IMR-90 (cell line): ENCODE results near the gene NAT14. TPM values are rescaled to one million over a fixed set of nuclear protein-coding genes. Genes with fewer than 3 reads are reported as not detected.

Experiments used
- ATAC-seq: fragments of 200-7000 bp; cut with Tn5 transposase; 2 replicates; pipeline ENCODE4 v1.9.1; 2020; ENCODE audit warnings: low read depth, mild to moderate bottlenecking, moderate library complexity
- BruUV-seq: library from RNA; stranded (reverse); fragments of 400-500 nt; replicated peaks from 2 replicates; lab custom pipeline; 2021; lab: Mats Ljungman, UMichigan
- CTCF ChIA-PET: fragments of 300-600 bp; formaldehyde crosslinking; extraction: SDS; loops from one replicate; lab custom pipeline; 2021; ENCODE audit warnings: antibody characterized with exemption; lab: Yijun Ruan, JAX
- POLR2A ChIA-PET: fragments of 300-600 bp; sonication (Branson Sonifier 250); formaldehyde crosslinking; loops from one replicate; lab custom pipeline; 2022; ENCODE audit warnings: antibody characterized with exemption; ENCODE audit not compliant: unreplicated experiment; lab: Charles Lee
- DNase-seq: peaks from one replicate; pipeline ENCODE4 v3.0.0; 2013
- H2AFZ ChIP-seq: replicated peaks from 2 replicates; pipeline ENCODE3; 2013; ENCODE audit warnings: low read length, mild to moderate bottlenecking; ENCODE audit not compliant: poor library complexity
- H2AK5ac ChIP-seq: 2 replicates; pipeline ENCODE4 v1.6.1; 2013; ENCODE audit warnings: low read depth, low read length, inconsistent platforms
- H2AK9ac ChIP-seq: replicated peaks from 2 replicates; pipeline ENCODE3; 2013; ENCODE audit warnings: mild to moderate bottlenecking, low read depth, low read length, moderate library complexity; ENCODE audit not compliant: poor library complexity
- H2BK120ac ChIP-seq: 2 replicates; pipeline ENCODE4 v1.6.1; 2013; ENCODE audit warnings: low read depth, low read length, inconsistent platforms
- H2BK15ac ChIP-seq: 3 replicates; pipeline ENCODE4 v1.6.1; 2013; ENCODE audit warnings: low read depth, low read length, inconsistent platforms
- H2BK20ac ChIP-seq: 2 replicates; pipeline ENCODE4 v1.6.1; 2013; ENCODE audit warnings: low read depth, mild to moderate bottlenecking, inconsistent platforms, low read length, moderate library complexity
- H2BK5ac ChIP-seq: 2 replicates; pipeline ENCODE4 v1.6.1; 2013; ENCODE audit warnings: mild to moderate bottlenecking, low read depth, low read length, inconsistent platforms; ENCODE audit not compliant: poor library complexity, severe bottlenecking
- H3K14ac ChIP-seq: replicated peaks from 2 replicates; pipeline ENCODE4 v1.6.1; 2013; ENCODE audit warnings: low read depth, low read length, inconsistent platforms
- H3K18ac ChIP-seq: 2 replicates; pipeline ENCODE4 v1.6.1; 2013; ENCODE audit warnings: low read depth, low read length, control low read depth
- H3K23ac ChIP-seq: 2 replicates; pipeline ENCODE4 v1.6.1; 2013; ENCODE audit warnings: low read depth, low read length, inconsistent platforms
- H3K27ac ChIP-seq: 2 replicates; pipeline ENCODE4 v1.5.1; 2013; ENCODE audit warnings: mild to moderate bottlenecking, control low read depth, low read length; ENCODE audit not compliant: insufficient read depth
- H3K27me3 ChIP-seq: 2 replicates; pipeline ENCODE4 v1.6.1; 2013; ENCODE audit warnings: low read length; ENCODE audit not compliant: control insufficient read depth, insufficient read depth
- H3K36me3 ChIP-seq: 2 replicates; pipeline ENCODE4 v1.6.1; 2013; ENCODE audit warnings: low read length, mixed read lengths; ENCODE audit not compliant: control insufficient read depth, insufficient read depth
- H3K4ac ChIP-seq: 2 replicates; pipeline ENCODE4 v1.6.1; 2013; ENCODE audit warnings: low read depth, low read length, inconsistent platforms
- H3K4me1 ChIP-seq: 2 replicates; pipeline ENCODE4 v1.6.1; 2013; ENCODE audit warnings: low read length, mixed read lengths; ENCODE audit not compliant: control insufficient read depth, insufficient read depth
- H3K4me2 ChIP-seq: 2 replicates; pipeline ENCODE4 v1.6.1; 2013; ENCODE audit warnings: low read depth, mild to moderate bottlenecking, control low read depth, low read length, moderate library complexity
- H3K4me3 ChIP-seq: 2 replicates; pipeline ENCODE4 v1.5.1; 2013; ENCODE audit warnings: low read depth, mild to moderate bottlenecking, control low read depth, low read length, moderate library complexity; ENCODE audit not compliant: insufficient read depth
- H3K56ac ChIP-seq: 2 replicates; pipeline ENCODE4 v1.6.1; 2013; ENCODE audit warnings: low read length, inconsistent platforms; ENCODE audit not compliant: insufficient read depth; ENCODE audit errors: extremely low read depth
- H3K79me1 ChIP-seq, 2 experiments: 2 replicates each; pipeline ENCODE4 v1.6.1; 2013; ENCODE audit warnings: low read length in 2 of 2, inconsistent platforms in 1 of 2, low read depth in 1 of 2
- H3K9ac ChIP-seq: 2 replicates; pipeline ENCODE4 v1.6.1; 2013; ENCODE audit warnings: low read depth, low read length, control low read depth
- H3K9me1 ChIP-seq: 2 replicates; pipeline ENCODE4 v1.6.1; 2013; ENCODE audit warnings: low read length, inconsistent platforms; ENCODE audit not compliant: insufficient read depth
- H3K9me3 ChIP-seq: 2 replicates; pipeline ENCODE4 v1.6.1; 2013; ENCODE audit warnings: low read length; ENCODE audit not compliant: control insufficient read depth, insufficient read depth
- H4K20me1 ChIP-seq: 2 replicates; pipeline ENCODE4 v1.6.1; 2013; ENCODE audit warnings: low read length, inconsistent platforms; ENCODE audit not compliant: insufficient read depth
- H4K5ac ChIP-seq: 2 replicates; pipeline ENCODE4 v1.6.1; 2013; ENCODE audit warnings: mild to moderate bottlenecking, low read depth, low read length, control low read depth
- H4K8ac ChIP-seq, 2 experiments: 2 replicates each; pipeline ENCODE4 v1.6.1; 2013; ENCODE audit warnings: low read depth in 2 of 2, low read length in 2 of 2, control low read depth in 1 of 2, inconsistent platforms in 1 of 2
- H4K91ac ChIP-seq: 2 replicates; pipeline ENCODE4 v1.6.1; 2013; ENCODE audit warnings: low read depth, low read length, inconsistent platforms; ENCODE audit not compliant: insufficient read depth
- BHLHE40 ChIP-seq: fragments of 150-350 bp; IDR thresholded peaks from 2 replicates; pipeline ENCODE4 v1.6.1; 2016; ENCODE audit warnings: mild to moderate bottlenecking, low read depth, low read length
- CEBPB ChIP-seq: IDR thresholded peaks from 2 replicates; pipeline ENCODE4 v1.6.1; 2012; ENCODE audit warnings: low read depth, low read length, improper control_type of control experiment
- CHD1 ChIP-seq: IDR thresholded peaks from 2 replicates; pipeline ENCODE4 v1.6.1; 2012; ENCODE audit warnings: low read depth, low read length, improper control_type of control experiment
- FOS ChIP-seq: fragments of 150-350 bp; IDR thresholded peaks from 2 replicates; pipeline ENCODE4 v1.6.1; 2016; ENCODE audit warnings: low read depth, low read length
- MAFK ChIP-seq: IDR thresholded peaks from 2 replicates; pipeline ENCODE4 v1.6.1; 2012; ENCODE audit warnings: low read depth, low read length, improper control_type of control experiment
- MAZ ChIP-seq: IDR thresholded peaks from 2 replicates; pipeline ENCODE4 v1.6.1; 2012; ENCODE audit warnings: low read depth, mild to moderate bottlenecking, low read length, improper control_type of control experiment, moderate library complexity, borderline replicate concordance
- MXI1 ChIP-seq: IDR thresholded peaks from 2 replicates; pipeline ENCODE4 v1.6.1; 2012; ENCODE audit warnings: low read depth, mild to moderate bottlenecking, low read length, moderate library complexity, borderline replicate concordance
- NFE2L2 ChIP-seq: fragments of 150-350 bp; IDR thresholded peaks from 2 replicates; pipeline ENCODE4 v1.6.1; 2016; ENCODE audit warnings: low read depth, mild to moderate bottlenecking, low read length
- POLR2A ChIP-seq: IDR thresholded peaks from 2 replicates; pipeline ENCODE4 v1.6.1; 2012; ENCODE audit warnings: mild to moderate bottlenecking, low read depth, low read length
- RAD21 ChIP-seq: IDR thresholded peaks from 2 replicates; pipeline ENCODE4 v1.6.1; 2012; ENCODE audit warnings: low read length, improper control_type of control experiment
- RCOR1 ChIP-seq: IDR thresholded peaks from 2 replicates; pipeline ENCODE4 v1.6.1; 2012; ENCODE audit warnings: mild to moderate bottlenecking, low read length, improper control_type of control experiment; ENCODE audit not compliant: insufficient replicate concordance
- RFX5 ChIP-seq: IDR thresholded peaks from 2 replicates; pipeline ENCODE4 v1.8.0; 2012; ENCODE audit warnings: low read depth, mild to moderate bottlenecking, low read length, moderate library complexity
- SMC3 ChIP-seq: fragments of 150-350 bp; IDR thresholded peaks from 2 replicates; pipeline ENCODE4 v1.6.1; 2016; ENCODE audit warnings: low read depth, mild to moderate bottlenecking, antibody characterized with exemption, low read length, moderate library complexity
- WGBS, 2 experiments: methylation state at CpG; one replicate each; pipeline versions ENCODE4 v1.1.5 to v1.1.7; 2013; ENCODE audit warnings: missing lambda C conversion rate in 2 of 2; ENCODE audit not compliant: insufficient read length in 1 of 2; ENCODE audit errors: extremely low coverage in 2 of 2; 5-methylcytosine and 5-hydroxymethylcytosine counted together
- dilution Hi-C: fragments of 300-500 bp; cut with HindIII; formaldehyde crosslinking; loops from one replicate; pipeline ENCODE4 v1.14.3; 2018; ENCODE audit warnings: low sequenced_read_pairs; ENCODE audit not compliant: unreplicated experiment
- in situ Hi-C: fragments of 300-500 bp; cut with MboI; formaldehyde crosslinking; loops from 3 replicates; pipeline ENCODE4 v1.14.3; 2019; ENCODE audit warnings: low sequenced_read_pairs, inconsistent platforms, mixed read lengths
- intact Hi-C: fragments of 100-400 bp; cut with micrococcal nuclease; formaldehyde crosslinking; loops from 2 replicates; pipeline ENCODE4 v1.10.0; 2022
- polyA plus RNA-seq, 3 experiments: library from polyadenylated mRNA; depleted of rRNA; stranded (reverse); fragments of >200 nt; gene quantifications; 2 replicates each; pipeline ENCODE4 v1.2.3, GENCODE V29; 2012; ENCODE audit warnings: low replicate concordance in 1 of 3
- total RNA-seq: library from RNA; depleted of rRNA; stranded (reverse); fragments of >200 nt; gene quantifications from 2 replicates; pipeline ENCODE4 v1.2.3, GENCODE V29; 2012
- TF ChIP-seq, protein P1 (sequence below): conservative IDR thresholded peaks from 2 replicates; pipeline ENCODE4 v1.5.1; 2012; ENCODE audit warnings: mild to moderate bottlenecking, low read depth, low read length, improper control_type of control experiment
- TF ChIP-seq, protein P2 (sequence below): fragments of 150-350 bp; IDR thresholded peaks from 2 replicates; pipeline ENCODE4 v1.6.1; 2017; ENCODE audit warnings: mild to moderate bottlenecking, antibody characterized with exemption, low read length, low read depth

Gene NAT14
- total and polyA plus RNA-seq, 2 of the 4 experiments (the other 2 are of a cell fraction), result 4.3 to 41.2 TPM

DNA sequence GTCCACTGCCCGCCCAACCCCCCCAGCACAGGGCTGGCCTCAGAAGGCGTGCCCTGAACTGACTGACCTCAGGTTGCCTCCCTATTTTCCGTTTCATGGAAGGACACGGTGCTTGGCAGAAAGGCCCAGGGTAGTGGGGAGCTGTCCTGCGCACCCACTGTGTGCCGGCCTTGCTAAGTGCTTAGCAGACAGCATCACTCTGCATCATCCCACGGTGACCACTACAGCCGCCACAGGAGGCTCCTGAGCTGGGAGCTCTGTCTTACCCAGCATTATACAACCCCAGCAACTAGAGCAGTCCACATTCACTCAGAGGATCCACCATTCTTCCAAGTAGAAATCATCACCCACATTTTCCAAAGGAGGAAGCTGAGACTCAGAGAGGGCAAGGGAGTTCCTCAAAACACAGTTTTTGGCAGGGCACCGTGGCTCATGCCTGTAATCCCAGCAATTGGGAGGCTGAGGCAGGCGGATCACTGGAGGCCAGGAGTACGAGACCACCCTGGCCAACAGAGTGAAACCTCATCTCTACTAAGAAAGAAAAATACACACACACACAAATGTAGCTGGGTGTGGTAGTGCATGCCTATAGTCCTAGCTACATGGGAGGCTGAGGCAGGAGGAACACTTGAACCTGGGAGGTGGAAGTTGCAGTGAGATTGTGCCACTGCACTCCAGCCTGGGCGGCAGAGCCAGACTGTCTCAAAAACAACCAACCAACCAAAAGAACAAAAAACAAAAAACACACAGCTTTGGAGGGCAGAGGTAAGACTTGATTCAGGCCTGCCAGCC, 50.4 kb downstream of the NAT14 start:
- dilution Hi-C loops, result no loop called here
- BruUV-seq, result no TSS peak
- DNase-seq, result no peak
- no peaks in the 10 kb centered on the region for H3K79me1 ChIP-seq
- no peak overlapping the region for H3K4me3 ChIP-seq
- H4K91ac ChIP-seq, result no peak overlapping the region
- no peak overlapping the region for H2BK15ac ChIP-seq
- no peak overlapping the region for H3K9ac ChIP-seq
- intact Hi-C loops, result no loop called here
- no peaks in the 10 kb centered on the region for H4K20me1 ChIP-seq
- H3K56ac ChIP-seq, result no peak overlapping the region
- no peaks in the 10 kb centered on the region for H3K36me3 ChIP-seq
- ChIA-PET CTCF (interaction anchor here (1.5 kb wide), 1 partner anchor 31 kb away, joined by 4 read pairs; no protein-coding TSS in a partner anchor), POLR2A (interaction anchor here (0.5 kb wide), 1 partner anchor 39 kb away, joined by 4 read pairs; no protein-coding TSS in a partner anchor)
- ATAC-seq, result no peak
- H3K4me1 ChIP-seq, result no peaks in the 10 kb centered on the region; the same call in 1 of the 2 replicates
- peak overlapping the region; percentile 51 for H2AFZ ChIP-seq
- no peaks in the 10 kb centered on the region; the same call in 1 of the 2 replicates for H3K27me3 ChIP-seq
- in situ Hi-C loops, result no loop called here
- no peak overlapping the region for H2AK9ac ChIP-seq
- no peak overlapping the region for H3K27ac ChIP-seq
- no peak overlapping the region for H3K23ac ChIP-seq
- H2BK5ac ChIP-seq, result no peak overlapping the region
- WGBS, 2 experiments, result 74% methylated on average over 4 of the region's 12 CpGs; no CpG with 5 or more reads in 1 of the 2 experiments
- H3K9me1 ChIP-seq, result 0 out of 2 replicates have a peak, but pooled peaks cover 2% of the 10 kb centered on the region
- H3K9me3 ChIP-seq, result no peaks in the 10 kb centered on the region
- H2BK120ac ChIP-seq, result no peak overlapping the region
- H4K5ac ChIP-seq, result no peak overlapping the region
- H3K14ac ChIP-seq, result no peak overlapping the region
- H3K18ac ChIP-seq, result no peak overlapping the region
- 0 out of 2 replicates have a peak overlapping the region, but pooled peaks have one; percentile 46 for H2AK5ac ChIP-seq
- H4K8ac ChIP-seq, result no peak overlapping the region
- no peak overlapping the region for H3K4ac ChIP-seq
- no peak overlapping the region for H2BK20ac ChIP-seq
- H3K4me2 ChIP-seq, result no peak overlapping the region
- TF ChIP-seq MAFK (no peak), BHLHE40 (no peak), MAZ (no peak), NFE2L2 (no peak), SMC3 (no peak), CHD1 (no peak), CEBPB (no peak), POLR2A (no peak), RCOR1 (no peak), MXI1 (no peak), FOS (no peak), RFX5 (no peak), RAD21 (no peak)
- TF ChIP-seq, protein P1, sequence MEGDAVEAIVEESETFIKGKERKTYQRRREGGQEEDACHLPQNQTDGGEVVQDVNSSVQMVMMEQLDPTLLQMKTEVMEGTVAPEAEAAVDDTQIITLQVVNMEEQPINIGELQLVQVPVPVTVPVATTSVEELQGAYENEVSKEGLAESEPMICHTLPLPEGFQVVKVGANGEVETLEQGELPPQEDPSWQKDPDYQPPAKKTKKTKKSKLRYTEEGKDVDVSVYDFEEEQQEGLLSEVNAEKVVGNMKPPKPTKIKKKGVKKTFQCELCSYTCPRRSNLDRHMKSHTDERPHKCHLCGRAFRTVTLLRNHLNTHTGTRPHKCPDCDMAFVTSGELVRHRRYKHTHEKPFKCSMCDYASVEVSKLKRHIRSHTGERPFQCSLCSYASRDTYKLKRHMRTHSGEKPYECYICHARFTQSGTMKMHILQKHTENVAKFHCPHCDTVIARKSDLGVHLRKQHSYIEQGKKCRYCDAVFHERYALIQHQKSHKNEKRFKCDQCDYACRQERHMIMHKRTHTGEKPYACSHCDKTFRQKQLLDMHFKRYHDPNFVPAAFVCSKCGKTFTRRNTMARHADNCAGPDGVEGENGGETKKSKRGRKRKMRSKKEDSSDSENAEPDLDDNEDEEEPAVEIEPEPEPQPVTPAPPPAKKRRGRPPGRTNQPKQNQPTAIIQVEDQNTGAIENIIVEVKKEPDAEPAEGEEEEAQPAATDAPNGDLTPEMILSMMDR, result no peak
- TF ChIP-seq, protein P2, sequence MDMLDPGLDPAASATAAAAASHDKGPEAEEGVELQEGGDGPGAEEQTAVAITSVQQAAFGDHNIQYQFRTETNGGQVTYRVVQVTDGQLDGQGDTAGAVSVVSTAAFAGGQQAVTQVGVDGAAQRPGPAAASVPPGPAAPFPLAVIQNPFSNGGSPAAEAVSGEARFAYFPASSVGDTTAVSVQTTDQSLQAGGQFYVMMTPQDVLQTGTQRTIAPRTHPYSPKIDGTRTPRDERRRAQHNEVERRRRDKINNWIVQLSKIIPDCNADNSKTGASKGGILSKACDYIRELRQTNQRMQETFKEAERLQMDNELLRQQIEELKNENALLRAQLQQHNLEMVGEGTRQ, result no peak
